Measurements from ENCODE around the gene CNN2.

- no peak for TF ChIP-seq POLR2A (IDR thresholded peaks at IDR 0.05)
- peak in 2 of 7 experiments; percentile 6 to 9 for TF ChIP-seq CTCF (IDR thresholded peaks at IDR 0.05)
Measured at GRCh38 chr19:989381-990081, 36.9 kb upstream of the CNN2 start.

Measured in body of pancreas (tissue), 4 donors.